ENCODE results near the gene PHEX.

The PHEX gene

DNA sequence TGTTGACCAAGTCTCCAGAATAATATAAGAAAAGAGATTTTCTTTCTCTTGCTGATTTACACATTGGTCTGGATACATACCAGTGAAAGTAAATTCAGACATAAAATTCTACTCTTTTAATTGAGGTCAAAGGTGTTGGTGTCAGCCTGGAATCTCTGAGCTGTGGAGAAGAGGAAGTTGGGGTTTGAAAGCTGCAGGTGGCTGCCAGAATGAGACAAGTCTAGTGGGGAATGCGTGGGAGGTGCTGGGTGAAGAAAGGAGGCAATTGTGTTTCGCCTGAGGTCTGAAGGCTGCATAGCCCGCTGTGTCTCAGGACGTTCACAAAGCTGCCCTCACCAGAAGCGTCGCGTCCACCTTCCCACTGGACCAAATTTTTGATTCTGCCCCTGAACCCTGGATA is 31.2 kb downstream of the PHEX start:
- in situ Hi-C loops (cut with HindIII; ENCODE audit: low sequenced_read_pairs) = no loop called here
- no peak for DNase-seq (ENCODE audit: low read depth, low spot score)
- H3K4me3 ChIP-seq (ENCODE audit: low read depth, low read length) = no peak overlapping the region
- TF ChIP-seq, protein P1, sequence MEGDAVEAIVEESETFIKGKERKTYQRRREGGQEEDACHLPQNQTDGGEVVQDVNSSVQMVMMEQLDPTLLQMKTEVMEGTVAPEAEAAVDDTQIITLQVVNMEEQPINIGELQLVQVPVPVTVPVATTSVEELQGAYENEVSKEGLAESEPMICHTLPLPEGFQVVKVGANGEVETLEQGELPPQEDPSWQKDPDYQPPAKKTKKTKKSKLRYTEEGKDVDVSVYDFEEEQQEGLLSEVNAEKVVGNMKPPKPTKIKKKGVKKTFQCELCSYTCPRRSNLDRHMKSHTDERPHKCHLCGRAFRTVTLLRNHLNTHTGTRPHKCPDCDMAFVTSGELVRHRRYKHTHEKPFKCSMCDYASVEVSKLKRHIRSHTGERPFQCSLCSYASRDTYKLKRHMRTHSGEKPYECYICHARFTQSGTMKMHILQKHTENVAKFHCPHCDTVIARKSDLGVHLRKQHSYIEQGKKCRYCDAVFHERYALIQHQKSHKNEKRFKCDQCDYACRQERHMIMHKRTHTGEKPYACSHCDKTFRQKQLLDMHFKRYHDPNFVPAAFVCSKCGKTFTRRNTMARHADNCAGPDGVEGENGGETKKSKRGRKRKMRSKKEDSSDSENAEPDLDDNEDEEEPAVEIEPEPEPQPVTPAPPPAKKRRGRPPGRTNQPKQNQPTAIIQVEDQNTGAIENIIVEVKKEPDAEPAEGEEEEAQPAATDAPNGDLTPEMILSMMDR (IDR thresholded peaks at IDR 0.05; ENCODE audit: low read depth, low read length) = no peak

DNA sequence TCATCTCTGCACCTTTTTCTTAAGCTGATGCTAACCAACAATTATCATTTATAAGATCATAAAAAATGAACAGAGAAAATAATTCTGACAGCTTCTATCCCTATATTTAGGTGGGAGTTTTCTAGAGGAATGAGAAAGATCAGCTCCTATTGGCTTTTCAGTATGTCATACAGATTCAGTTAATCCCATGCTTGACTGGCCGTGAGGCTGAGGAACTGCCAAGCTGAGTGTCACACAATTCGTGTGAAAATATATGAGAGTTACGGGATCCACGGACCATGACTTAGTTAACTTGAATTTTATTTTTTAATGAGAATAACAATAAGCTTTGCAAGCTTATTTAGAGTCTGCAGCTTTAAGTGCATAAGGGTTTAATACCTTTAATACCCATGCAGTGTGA is 37.5 kb downstream of the PHEX start:
- in situ Hi-C loops (cut with HindIII; ENCODE audit: low sequenced_read_pairs) = no loop called here
- DNase-seq (ENCODE audit: low read depth, low spot score) = no peak
- TF ChIP-seq, protein P1 (IDR thresholded peaks at IDR 0.05; ENCODE audit: low read depth, low read length) = no peak
- H3K4me3 ChIP-seq (ENCODE audit: low read depth, low read length) = no peak overlapping the region

DNA sequence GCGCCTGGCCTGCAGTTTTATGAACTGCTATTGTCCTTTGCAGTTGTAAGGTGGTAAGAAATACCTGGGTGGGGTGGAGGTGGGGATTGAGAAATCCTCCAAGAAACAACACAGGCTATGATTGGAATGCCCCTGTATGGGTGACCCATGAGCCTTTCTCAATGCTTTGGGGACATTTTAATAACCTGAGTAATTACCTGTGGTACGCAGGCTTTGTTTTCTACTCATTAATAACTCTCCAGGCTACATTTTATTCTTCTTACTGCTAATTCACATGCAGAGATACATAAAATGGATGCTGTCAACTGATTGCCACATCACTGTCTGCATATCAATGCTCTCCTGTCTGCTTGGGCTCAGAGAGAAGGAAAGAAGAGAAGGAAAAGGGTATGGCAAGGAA is 41.8 kb downstream of the PHEX start:
- DNase-seq (ENCODE audit: low read depth, low spot score) = no peak
- no peak overlapping the region for H3K4me3 ChIP-seq (ENCODE audit: low read depth, low read length)
- in situ Hi-C loops (cut with HindIII; ENCODE audit: low sequenced_read_pairs) = no loop called here
- TF ChIP-seq, protein P1 (IDR thresholded peaks at IDR 0.05; ENCODE audit: low read depth, low read length) = no peak

DNA sequence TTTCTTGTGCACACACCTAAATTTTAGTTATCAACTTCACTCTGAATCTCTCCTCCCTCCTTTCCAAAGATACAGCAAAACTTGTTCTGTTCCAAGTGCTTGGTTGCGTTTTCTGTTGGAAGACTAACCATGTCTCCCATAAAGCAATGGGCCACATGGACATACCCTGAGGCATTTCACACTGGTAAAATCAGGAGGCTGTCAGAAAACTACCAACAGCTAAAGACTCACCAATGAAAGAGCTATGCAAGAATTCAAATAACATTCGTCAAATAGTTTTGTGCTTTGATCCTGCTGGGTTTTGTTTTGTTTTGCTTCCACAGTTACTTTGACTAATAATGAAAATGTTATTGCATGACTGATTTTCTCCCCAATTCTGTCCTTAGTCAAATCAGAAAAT is 46.0 kb downstream of the PHEX start:
- H3K4me3 ChIP-seq (ENCODE audit: low read depth, low read length) = no peak overlapping the region
- TF ChIP-seq, protein P1 (IDR thresholded peaks at IDR 0.05; ENCODE audit: low read depth, low read length) = no peak
- DNase-seq (ENCODE audit: low read depth, low spot score) = no peak
- in situ Hi-C loops (cut with HindIII; ENCODE audit: low sequenced_read_pairs) = no loop called here

DNA sequence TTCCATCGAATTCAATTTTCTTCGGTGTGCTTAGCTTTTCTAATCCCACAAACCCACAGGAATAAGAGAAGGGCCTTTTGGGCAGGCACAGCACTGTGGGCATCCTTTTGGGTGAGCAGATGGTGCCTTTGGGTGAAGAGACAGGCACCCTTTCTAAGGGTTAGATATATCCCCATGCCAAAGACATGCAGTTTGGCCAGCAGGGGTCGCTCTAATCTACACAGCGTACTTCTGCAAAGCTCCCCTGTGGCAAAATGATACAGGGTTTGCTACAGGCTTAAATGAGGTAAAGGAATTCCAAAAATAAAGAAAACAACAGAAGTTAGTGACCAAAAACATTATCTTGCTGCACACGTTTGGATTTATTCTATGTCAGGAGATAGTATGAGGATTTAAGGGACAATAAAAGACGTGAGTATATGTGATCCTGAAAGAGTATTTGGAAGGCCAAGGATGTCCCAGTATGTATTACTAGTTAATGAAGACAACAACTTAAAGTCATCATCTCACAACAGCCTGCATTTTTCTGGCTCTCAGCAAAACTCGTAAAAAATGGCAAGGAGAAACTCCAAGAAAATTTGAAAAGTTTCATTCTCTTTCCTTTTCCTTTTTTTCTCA is 49.5 kb downstream of the PHEX start:
- peak; percentile 59 for DNase-seq (ENCODE audit: low read depth, low spot score)
- TF ChIP-seq, protein P1 (IDR thresholded peaks at IDR 0.05; ENCODE audit: low read depth, low read length) = peak; percentile 64
- in situ Hi-C loops (cut with HindIII; ENCODE audit: low sequenced_read_pairs) = no loop called here
- H3K4me3 ChIP-seq (ENCODE audit: low read depth, low read length) = no peak overlapping the region

DNA sequence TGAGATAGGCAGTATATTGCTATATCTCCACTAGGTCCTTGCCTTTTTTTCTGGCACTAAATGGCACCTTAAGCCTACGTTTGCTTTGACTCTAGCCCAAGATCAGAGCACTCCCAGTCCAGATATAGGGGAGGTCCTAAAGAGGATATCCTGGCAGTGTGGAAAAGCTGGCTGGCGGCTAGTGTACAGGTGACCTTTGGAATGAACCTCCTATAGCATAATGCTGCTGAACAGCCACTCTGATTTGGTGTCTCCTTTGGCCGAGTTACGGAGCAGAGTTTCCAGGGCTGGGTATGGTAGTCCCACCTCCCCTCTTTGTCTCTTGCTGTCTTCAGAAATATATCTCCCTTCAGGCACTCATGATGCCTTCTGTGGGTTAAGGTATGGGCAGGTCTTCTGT is 53.9 kb downstream of the PHEX start:
- TF ChIP-seq, protein P1 (IDR thresholded peaks at IDR 0.05; ENCODE audit: low read depth, low read length) = no peak
- H3K4me3 ChIP-seq (ENCODE audit: low read depth, low read length) = no peak overlapping the region
- in situ Hi-C loops (cut with HindIII; ENCODE audit: low sequenced_read_pairs) = no loop called here
- DNase-seq (ENCODE audit: low read depth, low spot score) = no peak

Measured in astrocyte of the spinal cord (primary cell).